Left lung (tissue), 10 donors: ENCODE results near the gene DLL1. TPM values are rescaled to one million over a fixed set of nuclear protein-coding genes. Genes with fewer than 3 reads are reported as not detected.

Experiments used
- ATAC-seq: fragments of 200-7000 bp; cut with Tn5 transposase; one replicate; pipeline ENCODE4 v1.9.1; 2020; ENCODE audit warnings: moderate library complexity
- DNase-seq, 4 donors: peaks; one replicate each; pipeline ENCODE4 v3.0.0-alpha.2; 2013 to 2020
- H3K27ac ChIP-seq, 2 donors: fragments of 200-600 bp; sonication (generic) in 1 of 2; one replicate each; pipeline versions ENCODE4 v1.5.0 to v1.8.0; 2020 to 2021
- H3K27me3 ChIP-seq, 2 donors: fragments of 200-600 bp; sonication (generic) in 1 of 2; one replicate each; pipeline versions ENCODE4 v1.5.0 to v1.8.0; 2020 to 2021
- H3K36me3 ChIP-seq, 2 donors: fragments of 200-600 bp; sonication (generic) in 1 of 2; one replicate each; pipeline versions ENCODE4 v1.5.0 to v1.8.0; 2020 to 2021
- H3K4me1 ChIP-seq, 2 donors: fragments of 200-600 bp; one replicate each; pipeline ENCODE4 v1.8.0; 2021
- H3K4me3 ChIP-seq, 2 donors: fragments of 200-600 bp; sonication (generic) in 1 of 2; one replicate each; pipeline versions ENCODE4 v1.5.0 to v1.8.0; 2020 to 2021; ENCODE audit warnings: mild to moderate bottlenecking in 1 of 2
- H3K9me3 ChIP-seq, 2 donors: fragments of 200-600 bp; sonication (generic) in 1 of 2; one replicate each; pipeline versions ENCODE4 v1.5.0 to v1.8.0; 2020 to 2021
- intact Hi-C, 2 donors: fragments of 100-400 bp; cut with DNase I; formaldehyde crosslinking; loops; one replicate each; pipeline versions ENCODE4 v1.11.2 to v1.14.2; 2022
- polyA plus RNA-seq, 6 donors: library from polyadenylated mRNA; unstranded; fragments of 120-200 nt; gene quantifications; one replicate each; pipeline ENCODE4 v1.2.1, GENCODE V29; 2013; ENCODE audit not compliant: insufficient read length in 6 of 6
- total RNA-seq, 2 donors: library from RNA; stranded (reverse); fragmentation: NEBNext Ultra II Directional; extraction: Animal tissue kit (Norgen Biotek cat#: 25700); gene quantifications; one replicate each; pipeline ENCODE4 v1.2.1, GENCODE V29; 2021
- TF ChIP-seq, protein P1 (sequence below), 2 donors: fragments of 200-600 bp; sonication (generic) in 1 of 2; IDR thresholded peaks; one replicate each; pipeline versions ENCODE4 v1.5.0 to v1.8.0; 2021; ENCODE audit warnings: antibody characterized with exemption in 2 of 2
- donor health status: DM: no; HTN: yes; CAD: no.
- donor health status: DM: no; HTN: no; CAD: no.

Gene DLL1
- total and polyA plus RNA-seq, 8 donors = 6.3 to 12.8 (median 10.2) TPM

DNA sequence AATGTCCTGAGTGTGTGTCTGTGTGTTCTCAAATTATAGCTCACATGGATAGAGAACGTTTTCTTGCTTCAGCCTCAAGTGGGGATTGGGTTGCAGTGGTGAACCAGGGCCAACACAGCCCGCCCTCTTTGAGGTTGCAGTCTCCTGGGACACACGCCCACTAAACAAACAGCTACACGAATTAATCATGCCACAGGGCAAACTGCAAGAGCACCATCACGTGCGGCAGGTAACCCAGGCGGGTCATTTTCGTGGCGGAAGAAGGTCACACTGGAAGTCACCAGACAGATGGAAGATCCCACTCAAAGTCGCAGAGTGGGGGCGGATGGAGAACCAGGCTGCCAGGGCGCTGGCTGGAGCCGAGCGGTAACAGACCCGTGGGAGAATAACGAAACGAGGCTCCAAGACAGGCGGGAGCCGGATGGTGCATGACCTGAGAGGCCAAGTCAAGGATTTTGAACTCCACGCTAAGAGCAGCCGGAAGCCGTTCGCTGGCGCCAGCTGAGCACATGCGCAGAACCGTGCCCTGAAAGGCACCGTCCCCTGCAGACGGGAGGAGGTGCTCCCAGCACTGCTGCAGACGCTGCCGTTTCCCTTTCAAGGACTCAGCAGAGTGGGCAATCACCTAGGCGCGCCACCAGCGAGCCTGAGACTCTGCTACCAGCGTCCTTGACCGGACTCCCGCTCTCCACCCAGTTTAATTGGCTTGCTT, 10.7 kb downstream of the DLL1 start:
- Histone ChIP-seq H3K27me3 (peaks cover 0 to 23% of the 10 kb centered on the region in 2 donors), H3K36me3 (peaks cover 0 to 29% of the 10 kb centered on the region in 2 donors), H3K27ac (peak overlapping the region; percentile 51 to 66), H3K9me3 (no peaks in the 10 kb centered on the region), H3K4me3 (peak overlapping the region; percentile 4 to 7), H3K4me1 (peaks cover 0 to 14% of the 10 kb centered on the region in 2 donors)
- intact Hi-C loops = no loop called here
- ATAC-seq = peak; percentile 90
- peak in 3 of 4 donors; percentile 65 to 88 (median 67) for DNase-seq
- TF ChIP-seq, protein P1, sequence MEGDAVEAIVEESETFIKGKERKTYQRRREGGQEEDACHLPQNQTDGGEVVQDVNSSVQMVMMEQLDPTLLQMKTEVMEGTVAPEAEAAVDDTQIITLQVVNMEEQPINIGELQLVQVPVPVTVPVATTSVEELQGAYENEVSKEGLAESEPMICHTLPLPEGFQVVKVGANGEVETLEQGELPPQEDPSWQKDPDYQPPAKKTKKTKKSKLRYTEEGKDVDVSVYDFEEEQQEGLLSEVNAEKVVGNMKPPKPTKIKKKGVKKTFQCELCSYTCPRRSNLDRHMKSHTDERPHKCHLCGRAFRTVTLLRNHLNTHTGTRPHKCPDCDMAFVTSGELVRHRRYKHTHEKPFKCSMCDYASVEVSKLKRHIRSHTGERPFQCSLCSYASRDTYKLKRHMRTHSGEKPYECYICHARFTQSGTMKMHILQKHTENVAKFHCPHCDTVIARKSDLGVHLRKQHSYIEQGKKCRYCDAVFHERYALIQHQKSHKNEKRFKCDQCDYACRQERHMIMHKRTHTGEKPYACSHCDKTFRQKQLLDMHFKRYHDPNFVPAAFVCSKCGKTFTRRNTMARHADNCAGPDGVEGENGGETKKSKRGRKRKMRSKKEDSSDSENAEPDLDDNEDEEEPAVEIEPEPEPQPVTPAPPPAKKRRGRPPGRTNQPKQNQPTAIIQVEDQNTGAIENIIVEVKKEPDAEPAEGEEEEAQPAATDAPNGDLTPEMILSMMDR (IDR thresholded peaks at IDR 0.05) = no peak

DNA sequence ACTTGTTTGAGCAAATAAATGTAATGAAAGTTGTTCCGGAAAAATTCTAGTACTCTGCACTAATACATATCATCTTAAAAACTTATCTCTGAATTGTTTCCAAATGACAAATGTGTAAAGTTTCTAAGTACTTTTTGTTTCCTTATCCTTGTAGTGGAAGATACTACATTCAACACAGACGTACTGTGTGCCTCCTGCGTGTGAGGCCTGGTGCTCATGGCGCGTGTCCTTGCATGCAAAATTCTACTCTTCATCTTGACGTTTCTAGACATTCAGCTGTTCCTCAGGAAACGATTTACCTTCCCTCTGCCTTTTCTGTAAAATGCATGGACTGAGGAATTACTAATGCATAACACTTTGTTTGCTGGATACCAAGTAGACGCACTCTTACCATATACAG, 11.5 kb downstream of the DLL1 start:
- Histone ChIP-seq H3K27me3 (peaks cover 0 to 25% of the 10 kb centered on the region in 2 donors), H3K27ac (peak overlapping the region in 1 of 2 donors; percentile 66), H3K9me3 (no peaks in the 10 kb centered on the region), H3K4me3 (no peak overlapping the region), H3K4me1 (peaks cover 0 to 14% of the 10 kb centered on the region in 2 donors), H3K36me3 (peaks cover 0 to 22% of the 10 kb centered on the region in 2 donors)
- TF ChIP-seq, protein P1 (IDR thresholded peaks at IDR 0.05) = no peak
- intact Hi-C loops = no loop called here
- DNase-seq = peak in 1 of 4 donors; percentile 4
- no peak for ATAC-seq

DNA sequence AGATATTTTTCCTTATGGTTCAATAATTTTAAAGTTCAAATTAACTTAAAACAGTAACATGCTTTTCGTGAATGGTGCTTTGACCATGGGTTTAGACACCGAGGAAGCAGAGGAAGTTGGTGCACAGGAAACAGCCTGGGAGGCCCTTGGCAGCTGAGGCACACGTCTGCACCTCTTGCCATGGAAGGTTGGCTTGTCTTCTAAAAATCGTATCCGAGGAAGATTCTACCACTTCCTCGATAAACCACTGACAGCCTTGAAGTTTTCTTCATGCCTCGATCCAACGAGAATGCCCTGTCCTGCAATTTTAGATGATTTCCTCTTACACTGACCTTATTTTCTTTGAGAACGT, 12.2 kb downstream of the DLL1 start:
- Histone ChIP-seq H3K27ac (peak overlapping the region in 1 of 2 donors; percentile 10), H3K4me1 (peaks cover 0 to 14% of the 10 kb centered on the region in 2 donors), H3K4me3 (no peak overlapping the region), H3K36me3 (peaks cover 0 to 15% of the 10 kb centered on the region in 2 donors), H3K9me3 (no peaks in the 10 kb centered on the region), H3K27me3 (peaks cover 0 to 24% of the 10 kb centered on the region in 2 donors)
- intact Hi-C loops = no loop called here
- TF ChIP-seq, protein P1 (IDR thresholded peaks at IDR 0.05) = no peak
- no peak for ATAC-seq
- DNase-seq = peak in 1 of 4 donors; percentile 6

DNA sequence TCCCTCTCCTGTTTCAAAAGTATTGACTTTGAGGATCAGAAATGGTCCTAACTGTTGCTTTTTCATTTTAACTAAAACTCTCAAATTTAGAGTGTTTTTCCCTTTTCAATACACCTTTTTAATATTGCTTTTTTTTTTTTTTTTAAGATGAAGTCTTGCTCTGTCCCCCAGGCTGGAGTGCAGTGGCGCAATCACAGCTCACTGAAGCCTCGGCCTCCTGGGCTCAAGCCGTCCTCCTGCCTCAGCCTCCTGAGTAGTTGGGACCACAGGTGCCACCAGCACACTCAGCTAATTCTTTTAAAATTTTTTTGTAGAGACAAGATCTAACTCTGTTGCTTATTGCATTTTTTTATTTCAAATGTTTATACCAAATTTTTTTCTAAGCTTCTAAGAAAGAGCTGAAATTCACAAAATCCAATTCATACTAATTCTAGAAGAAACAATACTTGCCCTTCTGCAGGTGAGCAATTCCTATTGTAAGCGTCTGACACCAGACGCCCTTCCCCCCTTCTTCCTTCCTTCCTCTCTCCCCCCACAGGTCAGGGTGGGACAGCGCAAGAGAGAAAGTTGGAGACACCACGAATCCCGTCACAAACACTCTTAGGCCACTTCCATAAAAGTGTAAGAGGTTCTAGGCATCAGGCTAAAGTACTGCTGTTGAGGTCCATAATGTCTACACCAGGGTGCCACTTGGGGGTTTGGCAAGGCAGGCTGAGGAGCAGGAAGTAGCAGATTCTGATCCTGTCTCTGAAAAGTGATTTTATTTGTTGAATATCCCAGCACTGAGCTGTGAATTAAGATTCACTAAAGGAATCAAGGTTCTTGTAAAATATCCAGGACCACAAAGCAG, 12.8 kb downstream of the DLL1 start:
- TF ChIP-seq, protein P1 (IDR thresholded peaks at IDR 0.05) = no peak
- Histone ChIP-seq H3K27me3 (peaks cover 0 to 22% of the 10 kb centered on the region in 2 donors), H3K27ac (peak overlapping the region in 1 of 2 donors; percentile 10), H3K36me3 (peaks cover 0 to 9% of the 10 kb centered on the region in 2 donors), H3K4me1 (peaks cover 0 to 14% of the 10 kb centered on the region in 2 donors), H3K4me3 (no peak overlapping the region), H3K9me3 (no peaks in the 10 kb centered on the region)
- intact Hi-C loops = no loop called here
- ATAC-seq (no peak), DNase-seq (no peak)
